CD4-positive, alpha-beta memory T cell (primary cell): Measurements from ENCODE around the gene CHST10. TPM values are rescaled to one million over a fixed set of nuclear protein-coding genes. Genes with fewer than 3 reads are reported as not detected.
"Not testable (repeated sequence)": the region's sequence is repeated elsewhere in the genome, so short reads cannot be mapped to it uniquely, and the experiment has no call there.

ENCODE experiments used
- CTCF ChIA-PET: fragments of 350-600 bp; sonication (Branson Sonifier 250); formaldehyde crosslinking; loops from one replicate; lab custom pipeline; 2021; ENCODE audit warnings: inconsistent platforms; ENCODE audit not compliant: partially characterized antibody; lab: Charles Lee
- POLR2A ChIA-PET: fragments of 350-600 bp; sonication (Branson Sonifier 250); formaldehyde crosslinking; loops from one replicate; lab custom pipeline; 2021; ENCODE audit not compliant: partially characterized antibody; lab: Charles Lee
- DNase-seq, 5 donors: peaks; one replicate each; pipeline versions ENCODE4 v3.0.0 to v3.0.0-alpha.2; 2020 to 2022; ENCODE audit warnings: mixed read lengths in 1 of 5
- H3K27ac ChIP-seq: one replicate; pipeline ENCODE4 v1.7.0; 2013; ENCODE audit warnings: low read depth, low read length
- H3K27me3 ChIP-seq: 2 replicates; pipeline ENCODE4 v1.7.0; 2013; ENCODE audit warnings: mild to moderate bottlenecking, low read length, moderate library complexity; ENCODE audit not compliant: insufficient read depth
- H3K36me3 ChIP-seq: 2 replicates; pipeline ENCODE4 v1.7.0; 2013; ENCODE audit warnings: mild to moderate bottlenecking, low read length, moderate library complexity; ENCODE audit not compliant: insufficient read depth
- H3K4me1 ChIP-seq: 2 replicates; pipeline ENCODE4 v1.7.0; 2013; ENCODE audit warnings: mild to moderate bottlenecking, low read length, moderate library complexity; ENCODE audit not compliant: insufficient read depth
- H3K4me3 ChIP-seq, 2 donors: one replicate each; pipeline ENCODE4 v1.7.0; 2013; ENCODE audit warnings: low read length in 2 of 2, mild to moderate bottlenecking in 1 of 2
- H3K9me3 ChIP-seq, 2 donors: one replicate each; pipeline ENCODE4 v1.7.0; 2013; ENCODE audit warnings: low read length in 2 of 2, control low read depth in 1 of 2; ENCODE audit not compliant: control insufficient read depth in 1 of 2
- H3K27ac Mint-ChIP-seq, 7 donors: one replicate each; pipeline ENCODE4 v1.8.0; 2020 to 2021; ENCODE audit warnings: mixed read lengths in 7 of 7, mild to moderate bottlenecking in 6 of 7, inconsistent platforms in 3 of 7, moderate library complexity in 3 of 7
- H3K27me3 Mint-ChIP-seq, 2 donors: one replicate each; pipeline ENCODE4 v1.8.0; 2020 to 2021; ENCODE audit warnings: mixed read lengths in 2 of 2
- H3K36me3 Mint-ChIP-seq, 2 donors: one replicate each; pipeline ENCODE4 v1.8.0; 2020 to 2021; ENCODE audit warnings: mixed read lengths in 2 of 2, inconsistent platforms in 1 of 2, mild to moderate bottlenecking in 1 of 2
- H3K4me1 Mint-ChIP-seq, 4 donors: one replicate each; pipeline ENCODE4 v1.8.0; 2020 to 2021; ENCODE audit warnings: mixed read lengths in 4 of 4, mild to moderate bottlenecking in 1 of 4
- H3K4me3 Mint-ChIP-seq, 8 donors: one replicate each; pipeline ENCODE4 v1.8.0; 2020 to 2021; ENCODE audit warnings: mixed read lengths in 8 of 8, mild to moderate bottlenecking in 7 of 8, moderate library complexity in 6 of 8, inconsistent platforms in 3 of 8
- H3K9me3 Mint-ChIP-seq, 8 donors: one replicate each; pipeline ENCODE4 v1.8.0; 2020 to 2021; ENCODE audit warnings: mixed read lengths in 8 of 8, mild to moderate bottlenecking in 5 of 8, inconsistent platforms in 3 of 8, moderate library complexity in 1 of 8
- intact Hi-C: fragments of 100-400 bp; cut with micrococcal nuclease; formaldehyde crosslinking; loops from one replicate; pipeline ENCODE4 v1.15.1; 2023
- polyA plus RNA-seq, 2 donors: library from polyadenylated mRNA; unstranded; fragments of 300-500 nt; fragmentation: Illumina TruSeq; gene quantifications; one replicate each; pipeline ENCODE4 v1.2.3, GENCODE V29; 2021
- total RNA-seq, 2 experiments: library from RNA; stranded (reverse); gene quantifications; one replicate each; pipeline ENCODE4 v1.2.3, GENCODE V29; 2021

CHST10 gene
- total RNA-seq (1 to 10 TPM; 1.4 to 1.7 TPM), polyA plus RNA-seq (under 1 TPM; 0.24 to 0.98 TPM)

GRCh38 chr2:100416935-100417710, at the start of gene CHST10:
Gene CHST10 (minus strand): TSS chr2:100417668. CDS start chr2:100406675, 10,993 bp downstream.
- Mint-ChIP-seq H3K36me3 (no peaks in the 10 kb centered on the region), H3K27me3 (no peaks in the 10 kb centered on the region), H3K4me3 (peak within 1 kb of the TSS; percentile 80 to 94 (median 84)), H3K9me3 (no peaks in the 10 kb centered on the region), H3K4me1 (peaks cover 8 to 17% (median 14%) of the 10 kb centered on the region in 4 donors), H3K27ac (peak within 1 kb of the TSS in 6 of 7 donors; percentile 16 to 80 (median 28))
- no peaks in the 10 kb centered on the region for H3K27me3 ChIP-seq
- H3K4me1 ChIP-seq, result peaks cover 8% of the 10 kb centered on the region
- DNase-seq, result peak in 4 of 5 donors; percentile 5 to 31 (median 26)
- peak within 1 kb of the TSS; percentile 32 for H3K4me3 ChIP-seq
- H3K9me3 ChIP-seq, result no peaks in the 10 kb centered on the region
- intact Hi-C loops, result no loop called here
- H3K36me3 ChIP-seq, result no peaks in the 10 kb centered on the region
- ChIA-PET POLR2A (interaction anchor here (1.7 kb wide), 1 partner anchor 146 kb away, joined by 7 read pairs; the partner anchor contains the start of gene PDCL3), CTCF (interaction anchor here (1.2 to 2.2 kb wide), 2 partner anchors 36 to 146 kb away, joined by 3 to 7 read pairs; no protein-coding TSS in a partner anchor)
- no peak within 1 kb of the TSS for H3K27ac ChIP-seq

GRCh38 chr2:100460904-100461530, 43.5 kb upstream of the CHST10 start:
- Histone ChIP-seq H3K4me3 (no peak overlapping the region), H3K27me3 (no peaks in the 10 kb centered on the region), H3K27ac (no peak overlapping the region), H3K9me3 (peaks cover 0 to 3% of the 10 kb centered on the region in 2 donors), H3K36me3 (no peaks in the 10 kb centered on the region), H3K4me1 (no peaks in the 10 kb centered on the region)
- peaks cover 0 to 3% of the 10 kb centered on the region in 2 donors for H3K36me3 Mint-ChIP-seq
- ChIA-PET CTCF (no interaction called here), POLR2A (no interaction called here)
- H3K4me3 Mint-ChIP-seq, result no peak overlapping the region
- peaks cover 0 to 41% (median 25%) of the 10 kb centered on the region in 8 donors for H3K9me3 Mint-ChIP-seq
- H3K4me1 Mint-ChIP-seq, result no peaks in the 10 kb centered on the region
- DNase-seq, result no peak
- H3K27me3 Mint-ChIP-seq, result peaks cover 10 to 13% of the 10 kb centered on the region in 2 donors
- intact Hi-C loops, result no loop called here
- no peak overlapping the region for H3K27ac Mint-ChIP-seq

GRCh38 chr2:100456357-100456756, 38.9 kb upstream of the CHST10 start:
- intact Hi-C loops, H3K4me3 Mint-ChIP-seq, H3K27me3 ChIP-seq, H3K36me3 ChIP-seq, CTCF ChIA-PET, H3K4me1 ChIP-seq, H3K27ac ChIP-seq, DNase-seq, H3K4me3 ChIP-seq, H3K27ac Mint-ChIP-seq, H3K9me3 ChIP-seq, H3K4me1 Mint-ChIP-seq, H3K36me3 Mint-ChIP-seq, POLR2A ChIA-PET: not testable (repeated sequence)
- peaks cover 0 to 46% (median 28%) of the 10 kb centered on the region in 8 donors for H3K9me3 Mint-ChIP-seq
- H3K27me3 Mint-ChIP-seq, result peaks cover 12 to 14% of the 10 kb centered on the region in 2 donors

GRCh38 chr2:100453853-100454252, 36.4 kb upstream of the CHST10 start:
- intact Hi-C loops, result no loop called here
- no peak for DNase-seq
- Mint-ChIP-seq H3K9me3 (peaks cover 0 to 30% (median 16%) of the 10 kb centered on the region in 8 donors), H3K36me3 (peaks cover 0 to 3% of the 10 kb centered on the region in 2 donors), H3K4me3 (no peak overlapping the region), H3K27me3 (peaks cover 4 to 8% of the 10 kb centered on the region in 2 donors), H3K4me1 (no peaks in the 10 kb centered on the region), H3K27ac (no peak overlapping the region)
- no peak overlapping the region for H3K4me3 ChIP-seq
- H3K27ac ChIP-seq, result no peak overlapping the region
- no peaks in the 10 kb centered on the region for H3K36me3 ChIP-seq
- POLR2A ChIA-PET, result no interaction called here
- no peaks in the 10 kb centered on the region for H3K4me1 ChIP-seq
- CTCF ChIA-PET, result no interaction called here
- peaks cover 6% of the 10 kb centered on the region for H3K27me3 ChIP-seq
- H3K9me3 ChIP-seq, result peaks cover 0 to under 1% of the 10 kb centered on the region in 2 donors

GRCh38 chr2:100451734-100452133, 34.3 kb upstream of the CHST10 start:
- CTCF ChIA-PET, result no interaction called here
- no peak overlapping the region for H3K4me3 Mint-ChIP-seq
- POLR2A ChIA-PET, result no interaction called here
- H3K9me3 Mint-ChIP-seq, result peaks cover 0 to 11% (median 6%) of the 10 kb centered on the region in 8 donors
- no peaks in the 10 kb centered on the region for H3K4me1 Mint-ChIP-seq
- Histone ChIP-seq H3K36me3 (no peaks in the 10 kb centered on the region), H3K27me3 (peaks cover 6% of the 10 kb centered on the region), H3K27ac (no peak overlapping the region), H3K4me3 (no peak overlapping the region), H3K9me3 (no peaks in the 10 kb centered on the region), H3K4me1 (no peaks in the 10 kb centered on the region)
- no peak for DNase-seq
- intact Hi-C loops, result no loop called here
- H3K27ac Mint-ChIP-seq, result no peak overlapping the region
- H3K36me3 Mint-ChIP-seq, result no peaks in the 10 kb centered on the region
- H3K27me3 Mint-ChIP-seq, result peaks cover 4 to 8% of the 10 kb centered on the region in 2 donors

GRCh38 chr2:100451092-100451491, 33.6 kb upstream of the CHST10 start:
- no peaks in the 10 kb centered on the region for H3K4me1 Mint-ChIP-seq

GRCh38 chr2:100446696-100447095, 29.2 kb upstream of the CHST10 start:
- H3K27ac Mint-ChIP-seq, result no peak overlapping the region
- H3K27me3 Mint-ChIP-seq, result no peaks in the 10 kb centered on the region
- H3K9me3 ChIP-seq, result no peaks in the 10 kb centered on the region
- H3K4me1 ChIP-seq, result no peaks in the 10 kb centered on the region
- H3K36me3 Mint-ChIP-seq, result no peaks in the 10 kb centered on the region
- H3K27me3 ChIP-seq, result peaks cover 5% of the 10 kb centered on the region
- intact Hi-C loops, result no loop called here
- no peak for DNase-seq
- ChIA-PET POLR2A (no interaction called here), CTCF (interaction anchor here (0.8 to 0.9 kb wide), 2 partner anchors 18 to 21 kb away, joined by 3 read pairs; no protein-coding TSS in a partner anchor)
- H3K4me1 Mint-ChIP-seq, result no peaks in the 10 kb centered on the region
- H3K4me3 Mint-ChIP-seq, result no peak overlapping the region
- H3K36me3 ChIP-seq, result no peaks in the 10 kb centered on the region
- no peak overlapping the region for H3K27ac ChIP-seq
- H3K9me3 Mint-ChIP-seq, result peaks cover 0 to 12% (median under 1%) of the 10 kb centered on the region in 8 donors
- no peak overlapping the region for H3K4me3 ChIP-seq

More at GRCh38 chr2:100451092-100451491, 33.6 kb upstream of the CHST10 start:
- H3K9me3 ChIP-seq, result no peaks in the 10 kb centered on the region
- ChIA-PET CTCF (no interaction called here), POLR2A (no interaction called here)
- H3K4me3 ChIP-seq, result no peak overlapping the region
- Mint-ChIP-seq H3K27me3 (peaks cover 4 to 8% of the 10 kb centered on the region in 2 donors), H3K4me3 (no peak overlapping the region), H3K9me3 (peaks cover 0 to 9% (median 4%) of the 10 kb centered on the region in 8 donors), H3K27ac (no peak overlapping the region), H3K36me3 (no peaks in the 10 kb centered on the region)
- DNase-seq, result no peak
- peaks cover 6% of the 10 kb centered on the region for H3K27me3 ChIP-seq
- no peaks in the 10 kb centered on the region for H3K4me1 ChIP-seq
- no peaks in the 10 kb centered on the region for H3K36me3 ChIP-seq
- no peak overlapping the region for H3K27ac ChIP-seq
- intact Hi-C loops, result no loop called here
